Measurements from ENCODE around the gene DIP2C. TPM values are rescaled to one million over a fixed set of nuclear protein-coding genes. Genes with fewer than 3 reads are reported as not detected.

Gene DIP2C
- total RNA-seq, 1 experiment from 2014 or later = 11.0 TPM

DNA sequence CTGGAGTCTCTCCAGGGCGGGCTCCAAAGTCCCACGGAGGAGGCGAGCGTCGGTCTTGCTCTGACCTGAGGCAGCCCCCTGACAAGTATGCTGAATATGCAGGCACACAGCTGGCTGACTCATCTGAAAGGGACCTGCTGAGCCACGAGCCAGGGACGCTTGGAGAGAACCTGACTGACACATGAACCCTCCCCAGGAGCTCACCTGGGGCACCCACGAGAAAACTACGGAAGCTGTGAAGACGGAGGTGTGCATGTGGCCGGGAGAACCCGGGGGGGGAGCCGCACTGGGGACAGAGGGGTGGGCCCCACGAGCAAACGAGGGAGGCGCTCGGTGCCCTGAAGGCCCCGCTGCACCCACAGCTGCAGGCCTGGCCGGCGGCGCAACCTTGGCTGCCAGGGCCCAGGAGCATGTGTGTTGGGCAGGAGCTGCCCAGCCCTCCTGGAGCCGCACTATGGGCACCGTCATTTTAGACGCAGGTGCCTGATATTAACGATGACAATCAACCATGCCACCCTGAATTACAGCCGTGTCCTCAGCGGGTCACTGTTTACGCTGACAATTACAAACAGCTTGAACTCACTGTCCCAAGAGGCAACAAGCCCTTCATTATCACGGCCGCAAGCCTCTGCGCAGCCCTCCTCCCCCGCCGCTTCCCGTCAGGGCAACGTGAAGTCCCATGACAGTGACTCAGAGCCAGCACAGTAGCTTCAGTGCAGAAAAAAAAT, 64.7 kb downstream of the DIP2C start:
- ATAC-seq (peak; percentile 85), DNase-seq (ENCODE audit: low spot score) (peak; percentile 61)
- H3K27ac Mint-ChIP-seq = peak overlapping the region; percentile 87
- TF ChIP-seq, protein P1, sequence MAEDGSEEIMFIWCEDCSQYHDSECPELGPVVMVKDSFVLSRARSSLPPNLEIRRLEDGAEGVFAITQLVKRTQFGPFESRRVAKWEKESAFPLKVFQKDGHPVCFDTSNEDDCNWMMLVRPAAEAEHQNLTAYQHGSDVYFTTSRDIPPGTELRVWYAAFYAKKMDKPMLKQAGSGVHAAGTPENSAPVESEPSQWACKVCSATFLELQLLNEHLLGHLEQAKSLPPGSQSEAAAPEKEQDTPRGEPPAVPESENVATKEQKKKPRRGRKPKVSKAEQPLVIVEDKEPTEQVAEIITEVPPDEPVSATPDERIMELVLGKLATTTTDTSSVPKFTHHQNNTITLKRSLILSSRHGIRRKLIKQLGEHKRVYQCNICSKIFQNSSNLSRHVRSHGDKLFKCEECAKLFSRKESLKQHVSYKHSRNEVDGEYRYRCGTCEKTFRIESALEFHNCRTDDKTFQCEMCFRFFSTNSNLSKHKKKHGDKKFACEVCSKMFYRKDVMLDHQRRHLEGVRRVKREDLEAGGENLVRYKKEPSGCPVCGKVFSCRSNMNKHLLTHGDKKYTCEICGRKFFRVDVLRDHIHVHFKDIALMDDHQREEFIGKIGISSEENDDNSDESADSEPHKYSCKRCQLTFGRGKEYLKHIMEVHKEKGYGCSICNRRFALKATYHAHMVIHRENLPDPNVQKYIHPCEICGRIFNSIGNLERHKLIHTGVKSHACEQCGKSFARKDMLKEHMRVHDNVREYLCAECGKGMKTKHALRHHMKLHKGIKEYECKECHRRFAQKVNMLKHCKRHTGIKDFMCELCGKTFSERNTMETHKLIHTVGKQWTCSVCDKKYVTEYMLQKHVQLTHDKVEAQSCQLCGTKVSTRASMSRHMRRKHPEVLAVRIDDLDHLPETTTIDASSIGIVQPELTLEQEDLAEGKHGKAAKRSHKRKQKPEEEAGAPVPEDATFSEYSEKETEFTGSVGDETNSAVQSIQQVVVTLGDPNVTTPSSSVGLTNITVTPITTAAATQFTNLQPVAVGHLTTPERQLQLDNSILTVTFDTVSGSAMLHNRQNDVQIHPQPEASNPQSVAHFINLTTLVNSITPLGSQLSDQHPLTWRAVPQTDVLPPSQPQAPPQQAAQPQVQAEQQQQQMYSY (CRISPR knock-in tag; IDR thresholded peaks at IDR 0.05) = 0 out of 2 replicates have a peak, but pooled peaks have one; percentile 18
- TF ChIP-seq ZNF396 (CRISPR knock-in tag; IDR thresholded peaks at IDR 0.05; ENCODE audit: borderline replicate concordance) (no peak), NFYB (CRISPR knock-in tag; conservative IDR thresholded peaks at IDR 0.05; ENCODE audit: low read depth) (no peak), ESRRA (CRISPR knock-in tag; IDR thresholded peaks at IDR 0.05; ENCODE audit: borderline replicate concordance) (no peak), JUN (CRISPR knock-in tag; IDR thresholded peaks at IDR 0.05) (0 out of 2 replicates have a peak, but pooled peaks have one; percentile 29), EMX1 (CRISPR knock-in tag; IDR thresholded peaks at IDR 0.05) (no peak)
- TF ChIP-seq, protein P2, sequence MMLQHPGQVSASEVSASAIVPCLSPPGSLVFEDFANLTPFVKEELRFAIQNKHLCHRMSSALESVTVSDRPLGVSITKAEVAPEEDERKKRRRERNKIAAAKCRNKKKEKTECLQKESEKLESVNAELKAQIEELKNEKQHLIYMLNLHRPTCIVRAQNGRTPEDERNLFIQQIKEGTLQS (CRISPR knock-in tag; conservative IDR thresholded peaks at IDR 0.05) = no peak
- H3K4me1 Mint-ChIP-seq = peaks cover 43% of the 10 kb centered on the region
- peak overlapping the region; percentile 20 for H3K4me3 Mint-ChIP-seq
- CTCF ChIA-PET = interaction anchor here (1.1 to 1.9 kb wide), 4 partner anchors 18 to 165 kb away, joined by 3 to 9 read pairs (median 4); no protein-coding TSS in a partner anchor
- POLR2A ChIA-PET = interaction anchor here (0.6 to 0.9 kb wide), 2 partner anchors 132 to 166 kb away, joined by 3 read pairs; no protein-coding TSS in a partner anchor
- H3K36me3 Mint-ChIP-seq = no peaks in the 10 kb centered on the region
- H3K9me3 Mint-ChIP-seq = no peaks in the 10 kb centered on the region
- no peaks in the 10 kb centered on the region for H3K27me3 Mint-ChIP-seq (ENCODE audit: low read depth)

DNA sequence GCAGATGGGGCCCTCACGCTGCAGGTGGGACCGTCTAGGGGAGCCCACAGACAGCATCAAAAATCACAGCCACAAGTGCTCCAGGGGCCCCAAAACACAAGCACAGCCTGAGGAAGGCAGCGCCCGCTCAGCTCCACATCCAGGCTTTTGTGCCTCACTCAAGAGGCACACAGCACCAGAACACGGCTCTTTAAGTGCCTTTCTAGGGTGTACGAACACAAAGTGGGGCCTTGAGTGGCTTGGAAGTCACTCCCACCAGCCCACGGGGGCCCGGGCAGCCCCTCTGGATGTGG, 65.2 kb downstream of the DIP2C start:
- Mint-ChIP-seq H3K9me3 (no peaks in the 10 kb centered on the region), H3K4me3 (peak overlapping the region; percentile 16; the same call in 1 of the 2 replicates), H3K36me3 (no peaks in the 10 kb centered on the region), H3K27ac (peak overlapping the region; percentile 87), H3K27me3 (ENCODE audit: low read depth) (no peaks in the 10 kb centered on the region), H3K4me1 (peaks cover 43% of the 10 kb centered on the region)
- POLR2A ChIA-PET = no interaction called here
- DNase-seq (ENCODE audit: low spot score) (no peak), ATAC-seq (peak; percentile 15)
- TF ChIP-seq, protein P3, sequence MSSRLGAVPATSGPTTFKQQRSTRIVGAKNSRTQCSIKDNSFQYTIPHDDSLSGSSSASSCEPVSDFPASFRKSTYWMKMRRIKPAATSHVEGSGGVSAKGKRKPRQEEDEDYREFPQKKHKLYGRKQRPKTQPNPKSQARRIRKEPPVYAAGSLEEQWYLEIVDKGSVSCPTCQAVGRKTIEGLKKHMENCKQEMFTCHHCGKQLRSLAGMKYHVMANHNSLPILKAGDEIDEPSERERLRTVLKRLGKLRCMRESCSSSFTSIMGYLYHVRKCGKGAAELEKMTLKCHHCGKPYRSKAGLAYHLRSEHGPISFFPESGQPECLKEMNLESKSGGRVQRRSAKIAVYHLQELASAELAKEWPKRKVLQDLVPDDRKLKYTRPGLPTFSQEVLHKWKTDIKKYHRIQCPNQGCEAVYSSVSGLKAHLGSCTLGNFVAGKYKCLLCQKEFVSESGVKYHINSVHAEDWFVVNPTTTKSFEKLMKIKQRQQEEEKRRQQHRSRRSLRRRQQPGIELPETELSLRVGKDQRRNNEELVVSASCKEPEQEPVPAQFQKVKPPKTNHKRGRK (CRISPR knock-in tag; IDR thresholded peaks at IDR 0.05; ENCODE audit: borderline replicate concordance) = no peak
- CTCF ChIA-PET = interaction anchor here (1.9 kb wide), 2 partner anchors 97 to 113 kb away, joined by 4 to 9 read pairs; no protein-coding TSS in a partner anchor

DNA sequence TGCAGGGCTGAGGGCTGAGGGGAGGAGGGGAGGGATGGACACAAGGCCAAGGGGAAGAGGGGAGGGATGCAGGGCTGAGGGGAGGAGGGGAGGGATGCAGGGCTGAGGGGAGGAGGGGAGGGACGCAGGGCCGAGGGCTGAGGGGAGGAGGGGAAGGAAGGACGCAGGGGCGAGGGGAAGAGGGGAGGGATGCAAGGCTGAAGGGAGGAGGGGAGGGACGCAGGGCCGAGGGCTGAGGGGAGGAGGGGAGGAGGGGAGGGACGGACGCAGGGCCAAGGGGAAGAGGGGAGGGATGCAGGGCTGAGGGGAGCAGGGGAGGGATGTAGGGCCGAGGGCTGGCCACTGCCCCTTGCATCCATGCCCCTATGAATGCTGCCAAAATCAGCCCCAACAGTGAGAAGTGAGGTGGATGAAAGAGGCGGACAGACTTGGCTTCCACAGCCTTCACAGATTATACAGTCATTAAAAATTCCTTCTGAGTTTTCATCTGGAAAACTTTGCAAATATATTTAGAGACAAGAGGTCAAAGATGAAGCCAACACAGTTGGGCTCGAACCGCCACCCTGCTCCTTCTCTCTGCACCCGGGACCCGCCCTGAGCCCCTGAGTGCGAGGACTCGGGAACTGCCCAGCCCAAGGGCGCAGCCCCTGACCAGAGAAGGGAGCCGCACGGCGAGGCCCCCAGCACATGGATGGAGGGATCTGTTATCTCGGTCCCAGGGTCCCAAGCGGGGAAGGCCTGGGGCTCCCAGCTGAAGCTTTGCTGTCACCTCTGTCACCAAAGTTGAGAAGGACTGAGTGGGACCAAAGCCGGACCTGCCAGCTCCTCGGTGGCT, 65.8 kb downstream of the DIP2C start:
- POLR2A ChIA-PET = no interaction called here
- no peak for TF ChIP-seq ATF1 (CRISPR knock-in tag; IDR thresholded peaks at IDR 0.05)
- TF ChIP-seq, protein P4, sequence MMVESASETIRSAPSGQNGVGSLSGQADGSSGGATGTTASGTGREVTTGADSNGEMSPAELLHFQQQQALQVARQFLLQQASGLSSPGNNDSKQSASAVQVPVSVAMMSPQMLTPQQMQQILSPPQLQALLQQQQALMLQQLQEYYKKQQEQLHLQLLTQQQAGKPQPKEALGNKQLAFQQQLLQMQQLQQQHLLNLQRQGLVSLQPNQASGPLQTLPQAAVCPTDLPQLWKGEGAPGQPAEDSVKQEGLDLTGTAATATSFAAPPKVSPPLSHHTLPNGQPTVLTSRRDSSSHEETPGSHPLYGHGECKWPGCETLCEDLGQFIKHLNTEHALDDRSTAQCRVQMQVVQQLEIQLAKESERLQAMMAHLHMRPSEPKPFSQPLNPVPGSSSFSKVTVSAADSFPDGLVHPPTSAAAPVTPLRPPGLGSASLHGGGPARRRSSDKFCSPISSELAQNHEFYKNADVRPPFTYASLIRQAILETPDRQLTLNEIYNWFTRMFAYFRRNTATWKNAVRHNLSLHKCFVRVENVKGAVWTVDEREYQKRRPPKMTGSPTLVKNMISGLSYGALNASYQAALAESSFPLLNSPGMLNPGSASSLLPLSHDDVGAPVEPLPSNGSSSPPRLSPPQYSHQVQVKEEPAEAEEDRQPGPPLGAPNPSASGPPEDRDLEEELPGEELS (CRISPR knock-in tag; IDR thresholded peaks at IDR 0.05) = no peak
- TF ChIP-seq NR3C1 (CRISPR knock-in tag; conservative IDR thresholded peaks at IDR 0.05; ENCODE audit: low read depth) = no peak
- TF ChIP-seq, protein P5, sequence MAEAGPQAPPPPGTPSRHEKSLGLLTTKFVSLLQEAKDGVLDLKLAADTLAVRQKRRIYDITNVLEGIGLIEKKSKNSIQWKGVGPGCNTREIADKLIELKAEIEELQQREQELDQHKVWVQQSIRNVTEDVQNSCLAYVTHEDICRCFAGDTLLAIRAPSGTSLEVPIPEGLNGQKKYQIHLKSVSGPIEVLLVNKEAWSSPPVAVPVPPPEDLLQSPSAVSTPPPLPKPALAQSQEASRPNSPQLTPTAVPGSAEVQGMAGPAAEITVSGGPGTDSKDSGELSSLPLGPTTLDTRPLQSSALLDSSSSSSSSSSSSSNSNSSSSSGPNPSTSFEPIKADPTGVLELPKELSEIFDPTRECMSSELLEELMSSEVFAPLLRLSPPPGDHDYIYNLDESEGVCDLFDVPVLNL (CRISPR knock-in tag; IDR thresholded peaks at IDR 0.05; ENCODE audit: borderline replicate concordance, low read depth) = no peak
- TF ChIP-seq, protein P6, sequence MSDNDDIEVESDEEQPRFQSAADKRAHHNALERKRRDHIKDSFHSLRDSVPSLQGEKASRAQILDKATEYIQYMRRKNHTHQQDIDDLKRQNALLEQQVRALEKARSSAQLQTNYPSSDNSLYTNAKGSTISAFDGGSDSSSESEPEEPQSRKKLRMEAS (CRISPR knock-in tag; IDR thresholded peaks at IDR 0.05) = no peak
- TF ChIP-seq, protein P7, sequence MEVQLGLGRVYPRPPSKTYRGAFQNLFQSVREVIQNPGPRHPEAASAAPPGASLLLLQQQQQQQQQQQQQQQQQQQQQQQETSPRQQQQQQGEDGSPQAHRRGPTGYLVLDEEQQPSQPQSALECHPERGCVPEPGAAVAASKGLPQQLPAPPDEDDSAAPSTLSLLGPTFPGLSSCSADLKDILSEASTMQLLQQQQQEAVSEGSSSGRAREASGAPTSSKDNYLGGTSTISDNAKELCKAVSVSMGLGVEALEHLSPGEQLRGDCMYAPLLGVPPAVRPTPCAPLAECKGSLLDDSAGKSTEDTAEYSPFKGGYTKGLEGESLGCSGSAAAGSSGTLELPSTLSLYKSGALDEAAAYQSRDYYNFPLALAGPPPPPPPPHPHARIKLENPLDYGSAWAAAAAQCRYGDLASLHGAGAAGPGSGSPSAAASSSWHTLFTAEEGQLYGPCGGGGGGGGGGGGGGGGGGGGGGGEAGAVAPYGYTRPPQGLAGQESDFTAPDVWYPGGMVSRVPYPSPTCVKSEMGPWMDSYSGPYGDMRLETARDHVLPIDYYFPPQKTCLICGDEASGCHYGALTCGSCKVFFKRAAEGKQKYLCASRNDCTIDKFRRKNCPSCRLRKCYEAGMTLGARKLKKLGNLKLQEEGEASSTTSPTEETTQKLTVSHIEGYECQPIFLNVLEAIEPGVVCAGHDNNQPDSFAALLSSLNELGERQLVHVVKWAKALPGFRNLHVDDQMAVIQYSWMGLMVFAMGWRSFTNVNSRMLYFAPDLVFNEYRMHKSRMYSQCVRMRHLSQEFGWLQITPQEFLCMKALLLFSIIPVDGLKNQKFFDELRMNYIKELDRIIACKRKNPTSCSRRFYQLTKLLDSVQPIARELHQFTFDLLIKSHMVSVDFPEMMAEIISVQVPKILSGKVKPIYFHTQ (CRISPR knock-in tag; IDR thresholded peaks at IDR 0.05) = no peak
- no peak for TF ChIP-seq ZNF263 (CRISPR knock-in tag; IDR thresholded peaks at IDR 0.05; ENCODE audit: low read depth)
- no peak for TF ChIP-seq ZNF671 (CRISPR knock-in tag; IDR thresholded peaks at IDR 0.05)
- no peak for TF ChIP-seq TEAD4 (CRISPR knock-in tag; IDR thresholded peaks at IDR 0.05)

More for the DNA sequence above, 65.8 kb downstream of the DIP2C start:
- H3K27me3 Mint-ChIP-seq (ENCODE audit: low read depth) = no peaks in the 10 kb centered on the region
- H3K36me3 Mint-ChIP-seq = no peaks in the 10 kb centered on the region
- no peak overlapping the region for H3K27ac Mint-ChIP-seq
- DNase-seq (ENCODE audit: low spot score) (no peak), ATAC-seq (no peak)
- CTCF ChIA-PET = interaction anchor here (1.9 kb wide), 2 partner anchors 97 to 112 kb away, joined by 4 to 9 read pairs; no protein-coding TSS in a partner anchor
- H3K4me1 Mint-ChIP-seq = peaks cover 43% of the 10 kb centered on the region
- H3K4me3 Mint-ChIP-seq = no peak overlapping the region
- no peaks in the 10 kb centered on the region for H3K9me3 Mint-ChIP-seq

Data from WTC11 (cell line).